ENCODE measurements around the gene COL4A1. TPM values are rescaled to one million over a fixed set of nuclear protein-coding genes. Genes with fewer than 3 reads are reported as not detected.

COL4A1 gene
- total and polyA plus RNA-seq, 2 of the 13 experiments (the other 11 are each of a cell fraction or from before 2014, with no cell fraction given) = not detected

DNA sequence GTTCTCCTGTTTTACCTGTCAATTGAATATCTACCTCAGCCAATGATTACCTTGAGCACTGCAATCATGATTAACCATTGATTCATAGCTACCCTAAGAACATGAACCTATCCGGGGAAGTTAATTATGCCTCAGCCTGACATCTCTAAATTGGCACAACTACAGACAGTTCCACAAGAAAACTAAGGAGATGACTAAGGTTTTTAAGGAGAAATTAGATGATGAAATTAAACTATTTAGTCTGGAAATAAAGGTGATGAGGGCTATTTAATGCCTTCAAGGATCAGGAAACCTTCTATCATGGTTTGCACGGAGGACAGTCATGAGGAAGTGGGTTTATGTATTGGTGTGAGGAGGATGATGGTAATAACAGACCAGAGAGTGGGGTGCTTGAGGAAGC lies 203.4 kb downstream of the COL4A1 start:
- TF ChIP-seq ZNF124 (CRISPR knock-in tag; IDR thresholded peaks at IDR 0.05) (no peak), HDAC6 (IDR thresholded peaks at IDR 0.05; ENCODE audit: low read depth, low read length) (no peak), SRSF4 (IDR thresholded peaks at IDR 0.05; ENCODE audit: low read depth, low read length, poor library complexity, severe bottlenecking) (no peak), ZNF33A (CRISPR knock-in tag; IDR thresholded peaks at IDR 0.05; ENCODE audit: borderline replicate concordance) (no peak), ZMYM2 (CRISPR knock-in tag; IDR thresholded peaks at IDR 0.05) (no peak)
- Histone ChIP-seq H4K20me1 (ENCODE audit: insufficient read depth, low read length) (no peaks in the 10 kb centered on the region), H3K4me3 (replicated peaks in 1 of 3; ENCODE audit: insufficient read depth in 1 of 3, low read depth in 2 of 3, low read length in 3 of 3) (no peak overlapping the region), H2AFZ (ENCODE audit: low read length) (no peak overlapping the region), H3K9me3 (ENCODE audit: low read length) (peaks cover 20% of the 10 kb centered on the region), H3K4me1 (ENCODE audit: insufficient read depth, low read length) (no peaks in the 10 kb centered on the region), H3K27ac (ENCODE audit: extremely low read length, insufficient read depth, low read length) (no peak overlapping the region), H3K9ac (ENCODE audit: insufficient read depth, low read depth, low read length) (no peak overlapping the region), H3K79me2 (ENCODE audit: insufficient read depth, low read length) (no peaks in the 10 kb centered on the region), H3K4me2 (ENCODE audit: low read depth, low read length) (no peak overlapping the region), H3K27me3 (ENCODE audit: control insufficient read depth in 1 of 2, insufficient read depth in 2 of 2, low read length in 2 of 2) (no peaks in the 10 kb centered on the region), H3K36me3 (replicated peaks in 1 of 2; ENCODE audit: control insufficient read depth in 1 of 2, insufficient read depth in 2 of 2, low read length in 2 of 2) (no peaks in the 10 kb centered on the region)
- in situ Hi-C loops (cut with HindIII; ENCODE audit: extremely low pct_ligation_motif_present, low pct_unique_long_range_greater_than_20kb) (loop anchor here (10.0 to 25.0 kb wide), 2 partner anchors 959 to 1891 kb away; partner anchors contain the start of genes ABHD13 and LIG4), intact Hi-C loops (cut with micrococcal nuclease; ENCODE audit: unreplicated experiment) (no loop called here)
- no TSS peak for BruUV-seq (replicated peaks)
- DNase-seq (ENCODE audit: low spot score) = no peak
- WGBS (ENCODE audit: low lambda C conversion rate) = 44% methylated on average over 2 of the region's 2 CpGs
- POLR2A ChIA-PET = no interaction called here
- no peak for FAIRE-seq
- CTCF ChIA-PET (ENCODE audit: low intra/inter-chr PET ratio, low total read pairs) = no interaction called here
- ATAC-seq = no peak

DNA sequence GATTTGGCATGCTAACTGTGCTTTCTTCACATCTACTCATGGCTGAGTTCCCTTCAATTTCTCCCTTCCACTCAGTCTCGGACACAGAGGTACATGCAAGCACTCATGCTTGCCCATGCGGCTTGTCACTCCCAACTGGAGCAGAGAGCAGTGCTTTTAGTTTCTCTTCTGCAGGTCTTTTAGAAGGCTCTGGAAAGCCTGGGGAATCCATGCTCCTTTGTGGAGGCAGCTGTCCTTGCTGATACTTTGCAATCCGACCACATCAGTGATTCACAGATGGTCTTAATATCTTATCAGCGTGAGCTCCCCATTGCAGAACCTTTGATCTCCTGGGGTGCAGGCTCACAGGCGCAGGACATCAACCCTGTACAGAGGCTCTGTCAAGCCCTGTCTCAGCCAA lies 203.9 kb downstream of the COL4A1 start:
- POLR2A ChIA-PET = no interaction called here
- no peak for TF ChIP-seq HMG20B (CRISPR knock-in tag; conservative IDR thresholded peaks at IDR 0.05)
- TF ChIP-seq, protein P1, sequence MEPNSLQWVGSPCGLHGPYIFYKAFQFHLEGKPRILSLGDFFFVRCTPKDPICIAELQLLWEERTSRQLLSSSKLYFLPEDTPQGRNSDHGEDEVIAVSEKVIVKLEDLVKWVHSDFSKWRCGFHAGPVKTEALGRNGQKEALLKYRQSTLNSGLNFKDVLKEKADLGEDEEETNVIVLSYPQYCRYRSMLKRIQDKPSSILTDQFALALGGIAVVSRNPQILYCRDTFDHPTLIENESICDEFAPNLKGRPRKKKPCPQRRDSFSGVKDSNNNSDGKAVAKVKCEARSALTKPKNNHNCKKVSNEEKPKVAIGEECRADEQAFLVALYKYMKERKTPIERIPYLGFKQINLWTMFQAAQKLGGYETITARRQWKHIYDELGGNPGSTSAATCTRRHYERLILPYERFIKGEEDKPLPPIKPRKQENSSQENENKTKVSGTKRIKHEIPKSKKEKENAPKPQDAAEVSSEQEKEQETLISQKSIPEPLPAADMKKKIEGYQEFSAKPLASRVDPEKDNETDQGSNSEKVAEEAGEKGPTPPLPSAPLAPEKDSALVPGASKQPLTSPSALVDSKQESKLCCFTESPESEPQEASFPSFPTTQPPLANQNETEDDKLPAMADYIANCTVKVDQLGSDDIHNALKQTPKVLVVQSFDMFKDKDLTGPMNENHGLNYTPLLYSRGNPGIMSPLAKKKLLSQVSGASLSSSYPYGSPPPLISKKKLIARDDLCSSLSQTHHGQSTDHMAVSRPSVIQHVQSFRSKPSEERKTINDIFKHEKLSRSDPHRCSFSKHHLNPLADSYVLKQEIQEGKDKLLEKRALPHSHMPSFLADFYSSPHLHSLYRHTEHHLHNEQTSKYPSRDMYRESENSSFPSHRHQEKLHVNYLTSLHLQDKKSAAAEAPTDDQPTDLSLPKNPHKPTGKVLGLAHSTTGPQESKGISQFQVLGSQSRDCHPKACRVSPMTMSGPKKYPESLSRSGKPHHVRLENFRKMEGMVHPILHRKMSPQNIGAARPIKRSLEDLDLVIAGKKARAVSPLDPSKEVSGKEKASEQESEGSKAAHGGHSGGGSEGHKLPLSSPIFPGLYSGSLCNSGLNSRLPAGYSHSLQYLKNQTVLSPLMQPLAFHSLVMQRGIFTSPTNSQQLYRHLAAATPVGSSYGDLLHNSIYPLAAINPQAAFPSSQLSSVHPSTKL (CRISPR knock-in tag; IDR thresholded peaks at IDR 0.05) = no peak
- TF ChIP-seq SOX5 (CRISPR knock-in tag; IDR thresholded peaks at IDR 0.05; ENCODE audit: borderline replicate concordance) = no peak
- TF ChIP-seq SRSF9 (IDR thresholded peaks at IDR 0.05; ENCODE audit: borderline replicate concordance, insufficient read depth, low read depth, low read length, poor library complexity, severe bottlenecking) = no peak
- TF ChIP-seq EEA1 (CRISPR knock-in tag; IDR thresholded peaks at IDR 0.05; ENCODE audit: borderline replicate concordance) = no peak
- no peak for TF ChIP-seq CEBPB (IDR thresholded peaks at IDR 0.05; ENCODE audit: borderline replicate concordance, low read depth, low read length)
- TF ChIP-seq ZNF7 (CRISPR knock-in tag; IDR thresholded peaks at IDR 0.05) = no peak
- TF ChIP-seq RORA (CRISPR knock-in tag; IDR thresholded peaks at IDR 0.05) = no peak
- no peak for TF ChIP-seq ZNF598 (CRISPR knock-in tag; IDR thresholded peaks at IDR 0.05; ENCODE audit: borderline replicate concordance)
- TF ChIP-seq ZNF136 (CRISPR knock-in tag; IDR thresholded peaks at IDR 0.05; ENCODE audit: low read depth) = no peak
- no peak for TF ChIP-seq NFKB2 (CRISPR knock-in tag; IDR thresholded peaks at IDR 0.05; ENCODE audit: borderline replicate concordance)
- TF ChIP-seq IKZF1 (IDR thresholded peaks at IDR 0.05) = no peak

More for the DNA sequence above, 203.9 kb downstream of the COL4A1 start:
- in situ Hi-C loops (cut with HindIII; ENCODE audit: extremely low pct_ligation_motif_present, low pct_unique_long_range_greater_than_20kb) = loop anchor here (10.0 to 25.0 kb wide), 2 partner anchors 958 to 1891 kb away; partner anchors contain the start of genes ABHD13 and LIG4
- Histone ChIP-seq H3K4me2 (ENCODE audit: low read depth, low read length) (no peak overlapping the region), H4K20me1 (ENCODE audit: insufficient read depth, low read length) (no peaks in the 10 kb centered on the region), H3K36me3 (replicated peaks in 1 of 2; ENCODE audit: control insufficient read depth in 1 of 2, insufficient read depth in 2 of 2, low read length in 2 of 2) (no peaks in the 10 kb centered on the region), H3K79me2 (ENCODE audit: insufficient read depth, low read length) (no peaks in the 10 kb centered on the region), H3K4me1 (ENCODE audit: insufficient read depth, low read length) (no peaks in the 10 kb centered on the region), H3K9ac (ENCODE audit: insufficient read depth, low read depth, low read length) (no peak overlapping the region), H3K27ac (ENCODE audit: extremely low read length, insufficient read depth, low read length) (no peak overlapping the region), H3K27me3 (ENCODE audit: control insufficient read depth in 1 of 2, insufficient read depth in 2 of 2, low read length in 2 of 2) (no peaks in the 10 kb centered on the region), H2AFZ (ENCODE audit: low read length) (no peak overlapping the region), H3K4me3 (replicated peaks in 1 of 3; ENCODE audit: insufficient read depth in 1 of 3, low read depth in 2 of 3, low read length in 3 of 3) (no peak overlapping the region), H3K9me3 (ENCODE audit: low read length) (peaks cover 20% of the 10 kb centered on the region)
- WGBS (ENCODE audit: low lambda C conversion rate) = 26% methylated on average over 5 of the region's 5 CpGs
- DNase-seq (ENCODE audit: low spot score) = no peak
- intact Hi-C loops (cut with micrococcal nuclease; ENCODE audit: unreplicated experiment) = no loop called here
- no TSS peak for BruUV-seq (replicated peaks)
- FAIRE-seq = no peak
- CTCF ChIA-PET (ENCODE audit: low intra/inter-chr PET ratio, low total read pairs) = no interaction called here
- no peak for ATAC-seq
